Germinal center (tissue), 1 donor: Measurements from ENCODE around the gene ADORA2B.
"Not testable (repeated sequence)": the region's sequence is repeated elsewhere in the genome, so short reads cannot be mapped to it uniquely, and the experiment has no call there.

Experiments
- DNase-seq: peaks from one replicate; pipeline ENCODE4 v3.0.0; 2012; ENCODE audit warnings: mixed read lengths, low spot score

ADORA2B gene

DNA sequence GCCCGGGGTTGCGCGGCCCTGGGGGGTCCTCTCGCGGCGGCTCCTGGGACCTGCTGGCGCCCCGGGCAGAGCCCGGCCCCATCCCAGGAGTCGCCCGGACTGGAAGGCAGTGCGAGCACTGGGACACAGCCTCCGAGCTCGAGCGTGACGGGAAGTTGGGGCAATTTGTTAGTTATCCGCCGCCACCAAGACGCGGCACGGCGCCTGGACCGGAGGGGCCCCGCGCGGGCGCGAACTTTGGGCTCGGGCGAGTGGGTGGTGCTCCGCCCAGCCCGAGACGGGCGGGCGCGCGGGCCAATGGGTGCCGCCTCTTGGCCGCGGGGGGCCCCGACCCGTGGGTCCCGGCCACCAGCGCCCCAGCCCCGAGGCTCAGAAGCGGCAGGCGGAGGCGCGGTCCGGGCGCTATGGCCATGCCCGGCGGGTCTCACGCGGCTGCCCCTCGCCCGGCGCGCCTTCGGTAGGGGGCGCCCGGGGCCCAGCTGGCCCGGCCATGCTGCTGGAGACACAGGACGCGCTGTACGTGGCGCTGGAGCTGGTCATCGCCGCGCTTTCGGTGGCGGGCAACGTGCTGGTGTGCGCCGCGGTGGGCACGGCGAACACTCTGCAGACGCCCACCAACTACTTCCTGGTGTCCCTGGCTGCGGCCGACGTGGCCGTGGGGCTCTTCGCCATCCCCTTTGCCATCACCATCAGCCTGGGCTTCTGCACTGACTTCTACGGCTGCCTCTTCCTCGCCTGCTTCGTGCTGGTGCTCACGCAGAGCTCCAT lies at the start of gene ADORA2B:
ADORA2B (plus strand) TSS at position 372 of the 768 bp plus-strand sequence; CDS start at position 491, 119 bp downstream.
- DNase-seq, result peak; percentile 75

DNA sequence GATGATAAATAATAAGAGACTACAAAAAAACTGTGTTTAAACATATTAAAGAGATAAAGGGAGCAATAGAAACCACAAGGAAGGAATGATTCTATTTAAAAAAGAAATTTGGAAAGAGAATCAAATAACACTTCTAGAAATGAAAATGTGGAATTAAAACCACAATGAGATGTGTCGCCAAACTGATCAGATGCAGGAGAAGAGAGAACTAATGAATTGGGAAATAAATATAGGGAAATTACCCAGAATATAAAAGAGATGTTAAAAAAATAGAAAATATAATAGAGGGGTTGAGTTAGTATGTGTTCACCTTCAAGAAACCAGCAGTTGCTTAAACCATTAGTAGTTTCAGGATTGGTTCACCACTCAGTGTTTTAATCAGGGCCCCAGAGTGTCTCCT lies 48.7 kb upstream of the ADORA2B start:
- no peak for DNase-seq

DNA sequence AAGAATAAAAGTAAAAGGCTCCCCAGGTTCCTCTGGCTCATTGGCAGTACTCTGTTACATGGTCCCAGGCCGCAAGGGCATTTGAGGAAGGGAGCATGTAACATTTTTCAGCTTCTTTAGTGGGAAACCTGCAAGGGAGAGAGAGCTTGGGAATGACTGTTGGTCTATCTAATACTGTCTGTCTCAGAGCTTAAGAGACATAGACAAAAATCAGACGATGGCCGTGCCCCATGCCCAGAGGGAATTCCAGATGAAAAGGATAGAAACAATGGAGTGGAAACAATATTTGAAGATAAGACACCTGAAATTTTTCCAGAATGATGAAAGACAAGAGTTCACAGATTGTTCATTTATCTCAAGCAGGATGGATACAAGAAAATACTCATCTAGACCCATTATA lies 48.1 kb upstream of the ADORA2B start:
- DNase-seq, result no peak

DNA sequence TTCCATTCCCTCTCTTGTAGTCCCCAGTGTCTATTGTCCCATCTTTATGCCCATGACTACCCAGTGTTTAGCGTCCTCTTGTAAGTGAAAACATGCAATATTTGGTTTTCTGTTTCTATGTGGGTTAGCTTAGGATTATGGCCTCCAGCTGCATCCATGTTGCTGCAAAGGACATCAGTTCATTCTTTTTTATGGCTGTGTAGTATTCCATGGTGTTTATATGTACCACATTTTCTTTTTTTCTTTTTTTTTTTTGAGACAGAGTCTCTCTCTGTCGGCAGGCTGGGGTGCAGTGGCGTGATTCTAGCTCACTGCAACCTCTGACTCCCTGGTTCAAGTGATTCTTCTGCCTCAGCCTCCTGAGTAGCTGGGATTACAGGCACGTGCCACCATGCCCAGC lies 45.3 kb upstream of the ADORA2B start:
- DNase-seq, result not testable (repeated sequence)

GRCh38 chr17:15900871-15901270 lies 44.1 kb upstream of the ADORA2B start:
- DNase-seq, result peak; percentile 28

GRCh38 chr17:15905236-15905635 lies 39.7 kb upstream of the ADORA2B start:
- DNase-seq, result not testable (repeated sequence)

DNA sequence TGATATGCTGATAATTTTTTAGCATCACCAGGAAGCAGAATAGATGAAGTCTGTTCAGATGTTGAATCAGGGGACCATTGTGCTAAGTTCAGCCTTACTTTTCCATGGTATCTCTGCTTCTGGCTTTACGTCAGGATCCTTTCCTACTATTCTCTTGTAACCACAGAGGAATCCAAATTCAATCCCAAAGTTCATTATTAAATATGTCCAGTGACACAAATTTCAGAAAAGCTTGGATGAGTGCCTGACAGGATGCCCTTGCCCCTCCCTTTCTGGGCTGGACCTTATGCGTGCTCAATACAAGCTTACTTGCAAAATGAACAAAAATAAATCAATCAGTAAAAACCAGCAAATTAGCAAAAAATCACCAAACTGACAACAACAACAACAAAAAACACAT lies 37.6 kb upstream of the ADORA2B start:
- no peak for DNase-seq

GRCh38 chr17:15908378-15908777 lies 36.6 kb upstream of the ADORA2B start:
- DNase-seq, result no peak

GRCh38 chr17:15909481-15909991 lies 35.4 kb upstream of the ADORA2B start:
- no peak for DNase-seq

DNA sequence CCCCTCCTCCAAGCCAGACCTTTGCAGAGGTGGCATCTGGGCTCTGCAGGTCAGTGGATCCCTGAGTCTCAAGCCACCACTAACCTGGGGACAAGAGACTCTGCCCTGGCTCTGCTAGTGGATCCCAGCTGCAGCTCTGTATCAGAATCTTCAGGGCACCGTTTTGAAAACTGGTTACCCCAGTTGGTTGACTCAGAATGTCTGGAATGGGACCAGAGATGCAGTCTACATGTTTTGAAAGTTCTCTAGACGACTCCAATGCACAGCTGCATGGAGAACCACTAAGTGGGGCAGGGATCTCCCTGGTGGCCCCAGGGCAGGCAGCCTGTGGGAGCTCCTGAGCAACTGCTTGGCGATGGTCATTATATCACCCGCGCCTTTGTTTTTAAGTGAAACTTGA lies 34.1 kb upstream of the ADORA2B start:
- no peak for DNase-seq

DNA sequence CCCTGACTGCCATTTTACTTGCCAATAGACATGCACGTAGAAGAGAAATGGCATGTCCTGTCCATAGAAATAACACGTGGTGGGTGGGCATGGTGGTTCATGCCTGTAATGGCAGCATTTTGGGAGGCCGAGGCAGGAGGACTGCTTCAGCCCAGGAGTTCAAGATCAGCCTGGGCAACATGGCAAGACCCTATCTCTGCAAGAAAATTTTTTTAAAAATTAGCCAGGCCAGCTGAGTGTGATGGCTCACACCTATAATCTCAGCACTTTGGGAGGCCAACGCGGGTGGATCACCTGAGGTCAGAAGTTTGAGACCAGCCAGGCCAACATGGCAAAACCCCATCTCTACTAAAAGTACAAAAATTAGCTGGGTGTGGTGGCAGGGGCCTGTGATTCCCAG lies 33.2 kb upstream of the ADORA2B start:
- not testable (repeated sequence) for DNase-seq

DNA sequence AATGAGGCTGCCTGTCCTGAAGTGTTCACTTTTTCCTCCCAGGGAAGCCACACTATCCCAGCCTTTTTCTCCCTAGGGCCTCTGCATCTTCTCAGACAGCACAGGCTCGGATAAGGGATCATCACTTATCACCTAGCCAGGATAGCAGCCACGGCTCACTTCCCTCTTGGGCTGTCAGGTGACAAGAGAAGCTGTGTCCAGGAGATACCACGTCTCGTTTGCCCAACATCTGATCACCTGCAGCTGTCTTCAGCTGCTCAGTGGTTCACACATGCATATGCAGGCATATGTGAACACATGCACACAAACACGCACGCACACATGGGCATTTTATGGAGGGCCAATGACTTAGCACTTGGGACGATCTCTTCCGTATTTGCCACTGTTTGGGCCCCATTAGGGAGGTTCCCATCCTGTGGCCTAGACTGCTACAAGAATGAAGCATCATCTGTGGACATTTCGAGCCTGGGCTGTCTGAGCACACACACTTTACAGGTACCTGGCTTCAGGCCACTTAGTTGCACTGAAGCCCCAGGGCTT lies 32.4 kb upstream of the ADORA2B start:
- no peak for DNase-seq

DNA sequence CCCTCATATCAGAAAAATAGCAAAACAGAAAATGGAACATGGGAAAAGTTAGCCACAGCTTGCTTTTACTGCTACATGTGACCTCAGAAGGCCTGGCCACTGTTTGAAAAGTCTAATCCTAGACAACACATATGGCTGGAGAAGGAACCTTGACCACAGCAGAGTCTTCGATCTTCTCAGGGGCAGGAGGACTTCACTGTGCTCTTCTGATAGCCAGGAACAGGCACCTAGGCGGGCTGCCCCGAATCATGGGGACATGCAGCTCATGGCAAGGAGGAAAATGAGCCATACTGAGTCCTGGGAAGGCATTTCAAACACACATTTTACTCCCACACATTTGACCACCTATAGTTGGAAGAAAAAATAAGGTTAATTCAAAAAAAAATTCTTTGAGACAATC lies 31.1 kb upstream of the ADORA2B start:
- DNase-seq, result no peak

DNA sequence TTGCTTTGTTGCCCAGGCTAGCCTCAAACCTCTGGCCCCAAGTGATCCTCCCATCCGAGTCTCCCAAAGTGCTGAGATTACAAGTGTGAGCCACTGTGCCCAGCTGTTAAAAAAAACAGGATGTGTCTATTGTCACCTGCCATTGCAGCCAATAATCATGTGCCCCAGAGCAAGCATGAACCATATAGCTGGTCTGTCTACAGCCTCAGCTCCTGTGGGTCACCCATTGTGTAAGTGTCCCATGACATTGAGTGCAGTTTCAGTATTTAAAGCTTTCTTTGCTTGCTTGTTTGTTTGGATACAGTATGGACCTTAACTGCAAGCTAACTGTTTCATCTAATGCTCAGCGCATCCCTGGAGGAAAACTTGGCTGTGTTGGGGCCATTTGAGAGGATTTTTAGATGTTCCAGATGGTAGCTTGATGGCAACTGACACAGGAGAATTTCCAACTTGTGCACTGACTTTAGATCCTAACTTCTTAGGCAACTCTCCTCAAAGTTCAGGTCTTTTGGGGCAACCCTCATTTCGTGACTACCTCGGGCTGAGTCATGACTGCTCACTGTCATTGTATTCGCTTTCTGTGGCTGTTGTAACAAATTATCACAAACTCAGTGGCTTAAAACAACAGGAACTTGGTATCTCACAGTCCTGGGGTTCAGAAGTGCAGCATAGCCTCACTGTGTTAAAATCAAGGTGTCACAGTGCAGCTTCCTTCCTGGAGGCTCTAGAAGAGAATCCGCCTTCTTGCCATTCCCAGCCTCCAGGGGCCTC lies 30.3 kb upstream of the ADORA2B start:
- DNase-seq, result no peak

DNA sequence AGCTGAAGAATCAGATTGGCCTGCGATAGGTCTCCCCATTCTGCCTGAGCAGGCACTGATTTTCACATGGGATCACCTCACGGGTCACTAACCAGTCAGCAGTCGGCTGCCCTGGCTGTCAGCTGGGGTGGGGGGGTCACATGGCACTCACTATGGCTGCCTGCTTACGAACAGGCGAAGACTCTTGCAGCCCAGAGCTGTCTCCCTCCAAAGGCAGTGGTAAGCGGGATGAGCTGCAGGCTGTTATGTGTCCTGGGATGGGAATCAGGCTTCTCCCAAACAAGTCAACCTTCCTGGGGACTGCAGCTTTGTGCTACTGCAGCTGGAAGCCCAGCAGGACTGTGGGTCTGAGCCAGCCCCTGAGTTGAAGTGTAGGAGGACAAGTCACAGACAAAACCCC lies 29.0 kb upstream of the ADORA2B start:
- no peak for DNase-seq

- no peak for DNase-seq
Measured at GRCh38 chr17:15917021-15917437, 27.9 kb upstream of the ADORA2B start.

GRCh38 chr17:15917438-15918027 lies 27.4 kb upstream of the ADORA2B start:
- no peak for DNase-seq

GRCh38 chr17:15918261-15918660 lies 26.7 kb upstream of the ADORA2B start:
- DNase-seq, result no peak

- DNase-seq, result no peak
Measured at GRCh38 chr17:15918661-15919259, 26.2 kb upstream of the ADORA2B start.

DNA sequence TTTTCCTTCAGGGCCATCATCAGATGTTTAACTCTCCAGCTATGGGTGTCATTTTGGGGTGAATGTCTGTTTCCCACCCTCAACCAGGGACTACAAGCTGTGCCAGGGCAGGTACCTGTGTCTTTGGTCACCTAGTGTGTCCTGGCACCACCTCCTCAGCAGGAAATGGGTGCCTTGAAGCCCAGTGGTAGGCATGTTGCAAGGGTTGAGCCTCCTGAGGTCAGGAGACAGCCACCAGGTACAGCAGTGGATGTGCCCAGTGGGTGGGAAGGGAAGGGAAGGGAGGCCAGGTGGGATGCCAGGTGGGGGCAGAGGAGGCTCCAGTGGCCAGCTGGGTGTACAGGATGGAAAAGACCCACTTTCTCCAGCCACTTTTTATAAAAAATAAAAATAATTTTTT lies 25.5 kb upstream of the ADORA2B start:
- DNase-seq, result no peak

GRCh38 chr17:15920758-15921239 lies 24.1 kb upstream of the ADORA2B start:
- DNase-seq, result no peak

DNA sequence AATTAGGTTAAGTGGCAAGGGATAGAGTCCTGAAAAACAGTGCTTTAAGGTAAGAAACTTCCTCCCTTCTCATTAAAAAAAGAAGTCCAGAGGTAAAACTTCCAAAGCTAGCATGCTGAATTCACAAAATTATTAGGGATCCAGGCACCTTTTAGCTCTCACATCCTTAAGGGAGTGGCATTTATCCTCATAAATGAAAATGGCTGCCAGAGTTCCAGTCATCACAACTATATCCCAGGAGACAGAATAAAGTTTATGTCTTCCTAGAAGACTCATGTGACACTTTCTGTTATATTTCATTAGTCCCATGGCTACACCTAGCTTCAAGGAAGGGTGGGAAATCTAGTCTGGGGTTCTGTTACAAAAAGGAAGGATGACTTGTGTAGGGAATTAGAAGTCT lies 23.3 kb upstream of the ADORA2B start:
- DNase-seq, result no peak
